ENCODE results near the gene RRAS. TPM values are rescaled to one million over a fixed set of nuclear protein-coding genes. Genes with fewer than 3 reads are reported as not detected.

Gene RRAS
- polyA plus RNA-seq, 1 of the 3 experiments (the other 2 are of a cell fraction) = 141 TPM

DNA sequence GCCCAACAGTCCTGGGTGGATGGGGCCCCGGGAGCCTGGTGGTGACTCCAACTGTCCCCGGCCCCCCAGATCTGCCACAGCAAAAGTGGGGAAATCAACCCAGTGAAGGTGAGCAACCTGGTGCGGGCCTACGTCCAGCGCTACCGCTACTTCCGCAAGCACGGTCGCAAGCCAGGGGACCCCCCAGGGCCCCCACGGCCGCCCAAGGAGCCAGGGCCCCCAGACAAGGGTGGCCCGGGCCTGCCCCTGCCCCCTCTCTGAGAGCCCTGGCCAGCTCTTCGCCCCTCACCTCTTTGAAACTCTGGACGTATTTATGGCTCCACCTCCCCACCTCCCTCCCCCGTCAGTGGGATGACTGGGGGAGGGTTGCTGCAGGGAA is 18.2 kb upstream of the RRAS start:
- 94% methylated on average over 11 of the region's 15 CpGs for WGBS (ENCODE audit: low lambda C conversion rate)
- DNase-seq = no peak
- Histone ChIP-seq H3F3A (replicated peaks; ENCODE audit: insufficient read depth) (peaks cover 10% of the 10 kb centered on the region), H3K4me2 (no peak overlapping the region), H3K27ac (ENCODE audit: low read depth in 2 of 2, low read length in 1 of 2) (no peak overlapping the region), H3K36me3 (replicated peaks in 1 of 2; ENCODE audit: control insufficient read depth in 1 of 2, insufficient read depth in 2 of 2, low read length in 1 of 2) (peaks cover 24 to 78% of the 10 kb centered on the region in 2 experiments), H3K9me2 (no peaks in the 10 kb centered on the region), H2AFZ (ENCODE audit: low read depth) (no peak overlapping the region), H3K27me3 (ENCODE audit: insufficient read depth) (no peaks in the 10 kb centered on the region), H3K9ac (no peak overlapping the region), H3K9me3 (no peaks in the 10 kb centered on the region), H4K20me1 (ENCODE audit: insufficient read depth) (0 out of 2 replicates have a peak, but pooled peaks cover 7% of the 10 kb centered on the region), H3K4me3 (ENCODE audit: low read depth in 2 of 2, low read length in 1 of 2) (no peak overlapping the region), H3K4me1 (ENCODE audit: control insufficient read depth in 1 of 2, insufficient read depth in 2 of 2, low read depth in 1 of 2, low read length in 1 of 2) (peaks cover 0 to under 1% of the 10 kb centered on the region in 2 experiments; a peak in 1 of 4 replicates), H3K79me2 (ENCODE audit: insufficient read depth) (no peaks in the 10 kb centered on the region)
- ChIA-PET CTCF (interaction anchor here (0.7 to 5.5 kb wide), 3 partner anchors 14 to 23 kb away, joined by 3 to 26 read pairs (median 5); no protein-coding TSS in a partner anchor), POLR2A (interaction anchor here (0.9 to 1.6 kb wide), 2 partner anchors 10 to 16 kb away, joined by 3 to 8 read pairs; partner anchors contain the start of gene SCAF1)
- TF ChIP-seq RFX5 (IDR thresholded peaks at IDR 0.05; ENCODE audit: low read length) = no peak
- no peak for TF ChIP-seq SIN3A (IDR thresholded peaks at IDR 0.05; ENCODE audit: borderline replicate concordance, low read depth, low read length)
- TF ChIP-seq, protein P1, sequence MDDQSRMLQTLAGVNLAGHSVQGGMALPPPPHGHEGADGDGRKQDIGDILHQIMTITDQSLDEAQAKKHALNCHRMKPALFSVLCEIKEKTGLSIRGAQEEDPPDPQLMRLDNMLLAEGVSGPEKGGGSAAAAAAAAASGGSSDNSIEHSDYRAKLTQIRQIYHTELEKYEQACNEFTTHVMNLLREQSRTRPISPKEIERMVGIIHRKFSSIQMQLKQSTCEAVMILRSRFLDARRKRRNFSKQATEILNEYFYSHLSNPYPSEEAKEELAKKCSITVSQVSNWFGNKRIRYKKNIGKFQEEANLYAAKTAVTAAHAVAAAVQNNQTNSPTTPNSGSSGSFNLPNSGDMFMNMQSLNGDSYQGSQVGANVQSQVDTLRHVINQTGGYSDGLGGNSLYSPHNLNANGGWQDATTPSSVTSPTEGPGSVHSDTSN (IDR thresholded peaks at IDR 0.05) = no peak
- no peak for TF ChIP-seq RXRA (IDR thresholded peaks at IDR 0.05; ENCODE audit: borderline replicate concordance, low read depth)
- TF ChIP-seq, protein P2, sequence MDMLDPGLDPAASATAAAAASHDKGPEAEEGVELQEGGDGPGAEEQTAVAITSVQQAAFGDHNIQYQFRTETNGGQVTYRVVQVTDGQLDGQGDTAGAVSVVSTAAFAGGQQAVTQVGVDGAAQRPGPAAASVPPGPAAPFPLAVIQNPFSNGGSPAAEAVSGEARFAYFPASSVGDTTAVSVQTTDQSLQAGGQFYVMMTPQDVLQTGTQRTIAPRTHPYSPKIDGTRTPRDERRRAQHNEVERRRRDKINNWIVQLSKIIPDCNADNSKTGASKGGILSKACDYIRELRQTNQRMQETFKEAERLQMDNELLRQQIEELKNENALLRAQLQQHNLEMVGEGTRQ (IDR thresholded peaks at IDR 0.05; ENCODE audit: borderline replicate concordance, low read depth, low read length) = no peak

DNA sequence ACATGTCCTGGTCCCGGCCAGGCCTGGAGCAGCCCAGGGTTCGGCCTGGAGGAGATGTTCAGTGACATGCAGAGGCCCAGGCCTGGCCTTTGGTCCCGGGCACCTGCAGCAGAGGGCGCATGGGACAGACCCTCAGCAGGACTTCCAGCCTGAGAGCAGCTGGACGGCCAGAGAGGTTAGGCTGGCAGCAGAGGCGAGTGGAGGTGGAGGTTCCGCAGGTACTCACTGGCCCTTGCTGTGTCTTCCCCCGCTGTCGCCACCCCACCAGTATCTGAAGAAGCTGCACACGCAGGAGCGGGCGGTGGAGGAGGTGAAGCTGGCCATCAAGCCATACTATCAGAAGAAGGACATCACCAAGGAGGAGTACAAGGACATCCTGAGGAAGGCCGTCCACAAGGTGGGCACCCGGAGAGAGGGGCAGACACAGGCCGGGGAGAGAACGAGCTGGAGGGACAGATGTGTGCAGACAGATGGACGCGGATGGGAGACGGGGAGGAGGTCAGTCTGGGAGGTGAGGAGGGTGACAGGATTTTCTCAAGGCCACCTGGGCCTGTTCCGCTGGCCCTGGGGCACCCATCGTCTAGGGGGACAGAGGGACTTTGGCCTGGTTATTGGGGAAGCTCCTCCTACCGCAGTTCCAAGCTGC is 17.7 kb upstream of the RRAS start:
- no peak overlapping the region for H3K4me3 ChIP-seq (ENCODE audit: low read depth in 2 of 2, low read length in 1 of 2)
- no peaks in the 10 kb centered on the region for H3K79me2 ChIP-seq (ENCODE audit: insufficient read depth)
- no peaks in the 10 kb centered on the region for H3K27me3 ChIP-seq (ENCODE audit: insufficient read depth)
- no peaks in the 10 kb centered on the region for H3K9me2 ChIP-seq
- peaks cover 10% of the 10 kb centered on the region for H3F3A ChIP-seq (replicated peaks; ENCODE audit: insufficient read depth)
- ChIA-PET CTCF (interaction anchor here (0.7 to 5.5 kb wide), 4 partner anchors 14 to 23 kb away, joined by 3 to 26 read pairs (median 4); no protein-coding TSS in a partner anchor), POLR2A (interaction anchor here (1.6 kb wide), 1 partner anchor 10 kb away, joined by 8 read pairs; no protein-coding TSS in a partner anchor)
- H4K20me1 ChIP-seq (ENCODE audit: insufficient read depth) = 0 out of 2 replicates have a peak, but pooled peaks cover 7% of the 10 kb centered on the region
- 93% methylated on average over 19 of the region's 22 CpGs for WGBS (ENCODE audit: low lambda C conversion rate)
- H2AFZ ChIP-seq (ENCODE audit: low read depth) = no peak overlapping the region
- H3K36me3 ChIP-seq (replicated peaks in 1 of 2; ENCODE audit: control insufficient read depth in 1 of 2, insufficient read depth in 2 of 2, low read length in 1 of 2) = peaks cover 21 to 79% of the 10 kb centered on the region in 2 experiments
- TF ChIP-seq ELF1 (IDR thresholded peaks at IDR 0.05) = no peak
- TF ChIP-seq FOXJ3 (CRISPR knock-in tag; IDR thresholded peaks at IDR 0.05) = no peak
- no peak for TF ChIP-seq GATA2 (CRISPR knock-in tag; IDR thresholded peaks at IDR 0.05)
- no peak for DNase-seq
- no peak overlapping the region for H3K4me2 ChIP-seq
- no peak overlapping the region for H3K27ac ChIP-seq (ENCODE audit: low read depth in 2 of 2, low read length in 1 of 2)
- H3K9me3 ChIP-seq = no peaks in the 10 kb centered on the region
- H3K4me1 ChIP-seq (ENCODE audit: control insufficient read depth in 1 of 2, insufficient read depth in 2 of 2, low read depth in 1 of 2, low read length in 1 of 2) = no peaks in the 10 kb centered on the region
- H3K9ac ChIP-seq = no peak overlapping the region

All from SK-N-SH (cell line).